WTC11 (cell line): ENCODE results near the gene UBLCP1. TPM values are rescaled to one million over a fixed set of nuclear protein-coding genes. Genes with fewer than 3 reads are reported as not detected.

Experiments
- ATAC-seq: fragments of 200-7000 bp; cut with Tn5 transposase; 2 replicates; pipeline ENCODE4 v1.10.0; 2021; ENCODE audit warnings: mild to moderate bottlenecking, moderate library complexity
- CTCF ChIA-PET: fragments of 300-600 bp; sonication (Branson Sonifier 250); formaldehyde crosslinking; loops from one replicate; lab custom pipeline; 2021; ENCODE audit warnings: antibody characterized with exemption; lab: Charles Lee
- POLR2A ChIA-PET: fragments of 350-600 bp; sonication (Branson Sonifier 250); formaldehyde crosslinking; loops from one replicate; lab custom pipeline; 2021; ENCODE audit warnings: antibody characterized with exemption; lab: Charles Lee
- DNase-seq: peaks from one replicate; pipeline ENCODE4 v3.0.0; 2021; ENCODE audit warnings: low spot score
- H3K27ac Mint-ChIP-seq: 2 replicates; pipeline ENCODE4 v1.8.0; 2021; ENCODE audit warnings: mixed read lengths
- H3K27me3 Mint-ChIP-seq: 2 replicates; pipeline ENCODE4 v1.8.0; 2021; ENCODE audit warnings: low read depth, mild to moderate bottlenecking, moderate library complexity, mixed read lengths
- H3K36me3 Mint-ChIP-seq: 2 replicates; pipeline ENCODE4 v1.8.0; 2021; ENCODE audit warnings: mixed read lengths
- H3K4me1 Mint-ChIP-seq: 2 replicates; pipeline ENCODE4 v1.8.0; 2022; ENCODE audit warnings: mixed read lengths
- H3K4me3 Mint-ChIP-seq: 2 replicates; pipeline ENCODE4 v1.8.0; 2021; ENCODE audit warnings: mild to moderate bottlenecking, moderate library complexity, mixed read lengths
- H3K9me3 Mint-ChIP-seq: 2 replicates; pipeline ENCODE4 v1.8.0; 2021; ENCODE audit warnings: mixed read lengths
- ATF1 ChIP-seq: sonication (generic); formaldehyde crosslinking; IDR thresholded peaks from 2 replicates; pipeline ENCODE4 v1.8.1; 2023; ENCODE audit warnings: mild to moderate bottlenecking, moderate library complexity, missing genetic modification reagents
- FOXJ3 ChIP-seq: sonication (generic); formaldehyde crosslinking; IDR thresholded peaks from 2 replicates; pipeline ENCODE4 v1.9.0; 2021; ENCODE audit warnings: missing genetic modification reagents, mild to moderate bottlenecking, borderline replicate concordance
- KAT7 ChIP-seq: sonication (generic); formaldehyde crosslinking; IDR thresholded peaks from 2 replicates; pipeline ENCODE4 v1.8.1; 2023; ENCODE audit warnings: missing genetic modification reagents, mild to moderate bottlenecking, borderline replicate concordance
- MYBL2 ChIP-seq: sonication (generic); formaldehyde crosslinking; IDR thresholded peaks from 2 replicates; pipeline ENCODE4 v1.8.1; 2023; ENCODE audit warnings: mild to moderate bottlenecking, moderate library complexity, missing genetic modification reagents
- OVOL2 ChIP-seq: fragments of 250-450 bp; sonication (Bioruptor Pico); IDR thresholded peaks from 2 replicates; pipeline ENCODE4 v1.9.0; 2021; ENCODE audit warnings: mild to moderate bottlenecking, borderline replicate concordance
- RELA ChIP-seq: sonication (generic); formaldehyde crosslinking; IDR thresholded peaks from 2 replicates; pipeline ENCODE4 v1.8.1; 2022; ENCODE audit warnings: missing genetic modification reagents, mild to moderate bottlenecking, borderline replicate concordance
- TCF7 ChIP-seq: sonication (generic); formaldehyde crosslinking; IDR thresholded peaks from 2 replicates; pipeline ENCODE4 v1.8.0; 2022; ENCODE audit warnings: mild to moderate bottlenecking, low read depth, missing genetic modification reagents, moderate library complexity
- total RNA-seq: library from RNA; stranded (reverse); gene quantifications from 3 replicates; pipeline ENCODE4 v1.2.3, GENCODE V29; 2021
- TF ChIP-seq, protein P1 (sequence below): fragments of 250-450 bp; sonication (Bioruptor Pico); IDR thresholded peaks from 2 replicates; pipeline ENCODE4 v1.9.0; 2021; ENCODE audit warnings: mild to moderate bottlenecking, borderline replicate concordance
- TF ChIP-seq, protein P2 (sequence below): sonication (generic); formaldehyde crosslinking; IDR thresholded peaks from 2 replicates; pipeline ENCODE4 v1.8.1; 2023; ENCODE audit warnings: mild to moderate bottlenecking, moderate library complexity, missing genetic modification reagents
- TF ChIP-seq, protein P3 (sequence below): sonication (generic); formaldehyde crosslinking; IDR thresholded peaks from 2 replicates; pipeline ENCODE4 v1.8.1; 2023; ENCODE audit warnings: mild to moderate bottlenecking, missing genetic modification reagents
- TF ChIP-seq, protein P4 (sequence below): fragments of 250-450 bp; sonication (Bioruptor Pico); conservative IDR thresholded peaks from 2 replicates; pipeline ENCODE4 v1.9.0; 2021; ENCODE audit warnings: mild to moderate bottlenecking
- TF ChIP-seq, protein P5 (sequence below): sonication (generic); formaldehyde crosslinking; IDR thresholded peaks from 2 replicates; pipeline ENCODE4 v1.8.0; 2022; ENCODE audit warnings: mild to moderate bottlenecking, missing genetic modification reagents
- TF ChIP-seq, protein P6 (sequence below): sonication (generic); formaldehyde crosslinking; conservative IDR thresholded peaks from 2 replicates; pipeline ENCODE4 v1.8.1; 2022; ENCODE audit warnings: mild to moderate bottlenecking, missing genetic modification reagents
- TF ChIP-seq, protein P7 (sequence below): sonication (generic); formaldehyde crosslinking; conservative IDR thresholded peaks from 2 replicates; pipeline ENCODE4 v1.8.1; 2023; ENCODE audit warnings: mild to moderate bottlenecking, low read depth, missing genetic modification reagents, moderate library complexity

Gene UBLCP1
- total RNA-seq, 1 experiment from 2014 or later: 31.0 TPM

DNA sequence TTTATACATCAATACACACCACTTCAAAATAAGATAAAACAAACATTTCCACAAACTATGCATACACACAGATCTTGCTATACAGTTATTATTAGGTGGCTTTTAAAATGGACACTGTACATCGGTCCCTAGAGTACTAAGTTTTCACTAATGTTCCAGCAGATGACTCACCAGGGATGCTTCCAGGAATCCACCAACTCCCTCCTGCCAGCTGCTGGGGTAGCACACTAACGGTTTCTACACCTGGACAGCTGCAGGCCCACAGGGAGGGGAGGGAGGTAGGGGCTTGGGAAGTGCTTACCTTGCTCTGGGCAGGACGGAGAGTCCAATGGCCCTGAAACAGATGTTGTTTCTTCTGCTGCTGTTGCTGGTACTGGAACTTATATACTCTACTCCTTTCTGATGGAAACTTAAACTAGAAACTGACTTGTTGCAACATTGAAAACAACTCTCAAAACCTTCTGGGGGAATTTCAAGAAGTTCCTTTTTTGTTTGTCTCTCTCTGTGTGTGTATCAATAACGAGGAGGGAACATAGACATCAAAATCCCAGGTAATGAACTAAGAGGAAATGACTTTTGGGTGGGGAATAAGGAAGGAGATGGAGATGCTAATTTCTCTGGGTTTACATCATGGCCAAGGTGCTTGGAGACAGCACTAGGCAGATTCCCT lies 67.2 kb downstream of the UBLCP1 start, which contains the start of gene IL12B:
IL12B (minus strand) TSS at position 357 of the 670 bp plus-strand sequence. CDS start 3,705 bp downstream, outside the sequence.
- ATAC-seq (no peak), DNase-seq (no peak)
- Mint-ChIP-seq H3K4me3 (peak within 1 kb of the TSS; percentile 75), H3K27ac (no peak within 1 kb of the TSS), H3K27me3 (no peaks in the 10 kb centered on the region; the same call in 1 of the 2 replicates), H3K4me1 (peaks cover 13% of the 10 kb centered on the region), H3K9me3 (no peaks in the 10 kb centered on the region), H3K36me3 (no peaks in the 10 kb centered on the region)
- CTCF ChIA-PET: no interaction called here
- POLR2A ChIA-PET: interaction anchor here (0.6 kb wide), 1 partner anchor 993 kb away, joined by 3 read pairs; no protein-coding TSS in a partner anchor
- TF ChIP-seq, protein P1, sequence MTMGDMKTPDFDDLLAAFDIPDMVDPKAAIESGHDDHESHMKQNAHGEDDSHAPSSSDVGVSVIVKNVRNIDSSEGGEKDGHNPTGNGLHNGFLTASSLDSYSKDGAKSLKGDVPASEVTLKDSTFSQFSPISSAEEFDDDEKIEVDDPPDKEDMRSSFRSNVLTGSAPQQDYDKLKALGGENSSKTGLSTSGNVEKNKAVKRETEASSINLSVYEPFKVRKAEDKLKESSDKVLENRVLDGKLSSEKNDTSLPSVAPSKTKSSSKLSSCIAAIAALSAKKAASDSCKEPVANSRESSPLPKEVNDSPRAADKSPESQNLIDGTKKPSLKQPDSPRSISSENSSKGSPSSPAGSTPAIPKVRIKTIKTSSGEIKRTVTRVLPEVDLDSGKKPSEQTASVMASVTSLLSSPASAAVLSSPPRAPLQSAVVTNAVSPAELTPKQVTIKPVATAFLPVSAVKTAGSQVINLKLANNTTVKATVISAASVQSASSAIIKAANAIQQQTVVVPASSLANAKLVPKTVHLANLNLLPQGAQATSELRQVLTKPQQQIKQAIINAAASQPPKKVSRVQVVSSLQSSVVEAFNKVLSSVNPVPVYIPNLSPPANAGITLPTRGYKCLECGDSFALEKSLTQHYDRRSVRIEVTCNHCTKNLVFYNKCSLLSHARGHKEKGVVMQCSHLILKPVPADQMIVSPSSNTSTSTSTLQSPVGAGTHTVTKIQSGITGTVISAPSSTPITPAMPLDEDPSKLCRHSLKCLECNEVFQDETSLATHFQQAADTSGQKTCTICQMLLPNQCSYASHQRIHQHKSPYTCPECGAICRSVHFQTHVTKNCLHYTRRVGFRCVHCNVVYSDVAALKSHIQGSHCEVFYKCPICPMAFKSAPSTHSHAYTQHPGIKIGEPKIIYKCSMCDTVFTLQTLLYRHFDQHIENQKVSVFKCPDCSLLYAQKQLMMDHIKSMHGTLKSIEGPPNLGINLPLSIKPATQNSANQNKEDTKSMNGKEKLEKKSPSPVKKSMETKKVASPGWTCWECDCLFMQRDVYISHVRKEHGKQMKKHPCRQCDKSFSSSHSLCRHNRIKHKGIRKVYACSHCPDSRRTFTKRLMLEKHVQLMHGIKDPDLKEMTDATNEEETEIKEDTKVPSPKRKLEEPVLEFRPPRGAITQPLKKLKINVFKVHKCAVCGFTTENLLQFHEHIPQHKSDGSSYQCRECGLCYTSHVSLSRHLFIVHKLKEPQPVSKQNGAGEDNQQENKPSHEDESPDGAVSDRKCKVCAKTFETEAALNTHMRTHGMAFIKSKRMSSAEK: no peak
- TF ChIP-seq OVOL2 (CRISPR knock-in tag): no peak
- TF ChIP-seq MYBL2 (CRISPR knock-in tag): no peak
- no peak for TF ChIP-seq TCF7 (CRISPR knock-in tag)
- TF ChIP-seq, protein P2, sequence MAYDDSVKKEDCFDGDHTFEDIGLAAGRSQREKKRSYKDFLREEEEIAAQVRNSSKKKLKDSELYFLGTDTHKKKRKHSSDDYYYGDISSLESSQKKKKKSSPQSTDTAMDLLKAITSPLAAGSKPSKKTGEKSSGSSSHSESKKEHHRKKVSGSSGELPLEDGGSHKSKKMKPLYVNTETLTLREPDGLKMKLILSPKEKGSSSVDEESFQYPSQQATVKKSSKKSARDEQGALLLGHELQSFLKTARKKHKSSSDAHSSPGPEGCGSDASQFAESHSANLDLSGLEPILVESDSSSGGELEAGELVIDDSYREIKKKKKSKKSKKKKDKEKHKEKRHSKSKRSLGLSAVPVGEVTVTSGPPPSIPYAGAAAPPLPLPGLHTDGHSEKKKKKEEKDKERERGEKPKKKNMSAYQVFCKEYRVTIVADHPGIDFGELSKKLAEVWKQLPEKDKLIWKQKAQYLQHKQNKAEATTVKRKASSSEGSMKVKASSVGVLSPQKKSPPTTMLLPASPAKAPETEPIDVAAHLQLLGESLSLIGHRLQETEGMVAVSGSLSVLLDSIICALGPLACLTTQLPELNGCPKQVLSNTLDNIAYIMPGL (CRISPR knock-in tag): no peak
- no peak for TF ChIP-seq ATF1 (CRISPR knock-in tag)
- TF ChIP-seq FOXJ3: no peak
- TF ChIP-seq RELA: no peak
- TF ChIP-seq, all 79 proteins: peak for 0

DNA sequence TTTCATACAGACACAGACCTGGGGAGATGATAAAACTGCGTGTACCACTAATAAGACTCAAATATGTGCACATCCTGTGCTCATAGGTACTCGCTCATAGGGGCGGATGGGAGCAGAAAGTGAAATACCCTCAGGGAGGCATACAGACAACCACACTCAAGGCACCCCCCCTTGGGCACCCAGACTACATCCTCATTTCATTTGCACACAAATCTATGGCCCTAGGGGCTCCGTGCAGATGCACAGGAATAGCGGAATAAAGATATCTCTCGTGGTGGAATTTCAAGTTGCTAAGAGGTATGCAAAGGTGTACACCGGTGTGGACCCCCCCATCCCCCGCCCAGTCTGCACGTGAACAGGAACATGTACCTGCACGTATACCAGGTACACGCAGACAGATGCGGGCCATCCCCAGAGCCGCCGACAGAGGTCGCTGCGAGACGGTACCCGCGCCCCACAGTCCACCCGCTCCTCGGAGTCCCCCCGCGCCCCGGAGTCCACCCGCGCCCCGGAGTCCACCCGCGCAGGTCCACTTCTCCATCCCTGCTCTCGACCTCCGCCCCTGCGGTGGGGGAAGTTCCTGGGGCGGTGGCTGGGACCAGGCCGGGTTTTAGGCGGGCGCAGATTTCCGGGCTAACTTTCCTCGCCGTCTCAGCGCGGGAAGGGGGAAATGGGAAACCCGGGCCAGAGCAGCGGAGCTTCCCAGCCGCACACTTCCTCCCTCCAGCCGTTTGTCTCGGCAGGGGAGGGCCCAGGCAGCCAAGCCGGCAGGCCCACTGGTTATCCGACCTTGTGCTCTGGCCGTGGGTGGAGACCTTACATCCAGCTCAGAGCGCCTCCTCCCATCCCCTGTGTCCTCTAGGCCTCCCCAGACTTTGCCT lies 68.2 kb downstream of the UBLCP1 start:
- peak; percentile 90 for ATAC-seq
- Mint-ChIP-seq H3K36me3 (no peaks in the 10 kb centered on the region), H3K4me1 (peaks cover 13% of the 10 kb centered on the region), H3K27ac (no peak overlapping the region), H3K27me3 (no peaks in the 10 kb centered on the region; the same call in 1 of the 2 replicates), H3K9me3 (no peaks in the 10 kb centered on the region), H3K4me3 (peak overlapping the region; percentile 75)
- CTCF ChIA-PET: interaction anchor here (0.6 to 1.3 kb wide), 19 partner anchors 9 to 656 kb away, joined by 3 to 15 read pairs (median 3); no protein-coding TSS in a partner anchor
- DNase-seq: peak; percentile 82
- POLR2A ChIA-PET: no interaction called here
- TF ChIP-seq, protein P3, sequence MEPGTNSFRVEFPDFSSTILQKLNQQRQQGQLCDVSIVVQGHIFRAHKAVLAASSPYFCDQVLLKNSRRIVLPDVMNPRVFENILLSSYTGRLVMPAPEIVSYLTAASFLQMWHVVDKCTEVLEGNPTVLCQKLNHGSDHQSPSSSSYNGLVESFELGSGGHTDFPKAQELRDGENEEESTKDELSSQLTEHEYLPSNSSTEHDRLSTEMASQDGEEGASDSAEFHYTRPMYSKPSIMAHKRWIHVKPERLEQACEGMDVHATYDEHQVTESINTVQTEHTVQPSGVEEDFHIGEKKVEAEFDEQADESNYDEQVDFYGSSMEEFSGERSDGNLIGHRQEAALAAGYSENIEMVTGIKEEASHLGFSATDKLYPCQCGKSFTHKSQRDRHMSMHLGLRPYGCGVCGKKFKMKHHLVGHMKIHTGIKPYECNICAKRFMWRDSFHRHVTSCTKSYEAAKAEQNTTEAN: no peak
- no peak for TF ChIP-seq KAT7 (CRISPR knock-in tag)
- TF ChIP-seq, protein P4, sequence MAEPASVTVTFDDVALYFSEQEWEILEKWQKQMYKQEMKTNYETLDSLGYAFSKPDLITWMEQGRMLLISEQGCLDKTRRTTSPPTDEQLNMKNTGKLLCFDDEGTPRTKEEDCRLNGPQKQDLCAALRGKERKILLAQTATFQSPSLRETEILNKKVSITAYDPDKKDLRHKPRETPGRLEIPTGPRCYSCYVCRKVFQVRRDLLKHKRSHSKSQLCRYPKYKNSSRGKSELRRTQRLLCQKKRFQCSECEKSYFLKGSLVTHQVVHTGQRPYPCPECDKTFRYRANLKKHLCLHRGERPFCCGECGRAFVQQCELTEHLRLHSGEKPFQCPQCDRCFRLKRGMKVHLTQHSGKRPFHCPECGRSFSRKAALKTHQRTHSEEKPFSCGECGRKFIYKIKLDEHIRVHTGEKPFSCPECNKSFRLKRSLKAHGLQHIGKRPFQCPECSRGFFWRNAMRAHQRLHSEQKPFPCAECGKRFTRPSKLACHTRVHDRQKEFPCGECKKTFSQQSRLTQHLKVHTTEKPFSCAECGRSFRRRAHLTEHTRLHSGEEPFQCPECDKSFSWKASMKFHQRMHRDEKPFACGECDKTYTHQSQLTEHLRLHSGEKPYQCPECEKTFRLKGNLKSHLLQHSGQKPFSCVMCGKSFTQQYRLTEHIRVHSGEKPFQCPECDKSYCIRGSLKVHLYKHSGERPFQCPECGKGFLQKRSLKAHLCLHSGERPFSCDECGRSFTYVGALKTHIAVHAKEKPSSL: no peak
- TF ChIP-seq FOXJ3: no peak
- TF ChIP-seq, protein P5, sequence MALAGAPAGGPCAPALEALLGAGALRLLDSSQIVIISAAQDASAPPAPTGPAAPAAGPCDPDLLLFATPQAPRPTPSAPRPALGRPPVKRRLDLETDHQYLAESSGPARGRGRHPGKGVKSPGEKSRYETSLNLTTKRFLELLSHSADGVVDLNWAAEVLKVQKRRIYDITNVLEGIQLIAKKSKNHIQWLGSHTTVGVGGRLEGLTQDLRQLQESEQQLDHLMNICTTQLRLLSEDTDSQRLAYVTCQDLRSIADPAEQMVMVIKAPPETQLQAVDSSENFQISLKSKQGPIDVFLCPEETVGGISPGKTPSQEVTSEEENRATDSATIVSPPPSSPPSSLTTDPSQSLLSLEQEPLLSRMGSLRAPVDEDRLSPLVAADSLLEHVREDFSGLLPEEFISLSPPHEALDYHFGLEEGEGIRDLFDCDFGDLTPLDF (CRISPR knock-in tag): no peak
- TF ChIP-seq, protein P6, sequence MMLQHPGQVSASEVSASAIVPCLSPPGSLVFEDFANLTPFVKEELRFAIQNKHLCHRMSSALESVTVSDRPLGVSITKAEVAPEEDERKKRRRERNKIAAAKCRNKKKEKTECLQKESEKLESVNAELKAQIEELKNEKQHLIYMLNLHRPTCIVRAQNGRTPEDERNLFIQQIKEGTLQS (CRISPR knock-in tag): no peak
- TF ChIP-seq, protein P7, sequence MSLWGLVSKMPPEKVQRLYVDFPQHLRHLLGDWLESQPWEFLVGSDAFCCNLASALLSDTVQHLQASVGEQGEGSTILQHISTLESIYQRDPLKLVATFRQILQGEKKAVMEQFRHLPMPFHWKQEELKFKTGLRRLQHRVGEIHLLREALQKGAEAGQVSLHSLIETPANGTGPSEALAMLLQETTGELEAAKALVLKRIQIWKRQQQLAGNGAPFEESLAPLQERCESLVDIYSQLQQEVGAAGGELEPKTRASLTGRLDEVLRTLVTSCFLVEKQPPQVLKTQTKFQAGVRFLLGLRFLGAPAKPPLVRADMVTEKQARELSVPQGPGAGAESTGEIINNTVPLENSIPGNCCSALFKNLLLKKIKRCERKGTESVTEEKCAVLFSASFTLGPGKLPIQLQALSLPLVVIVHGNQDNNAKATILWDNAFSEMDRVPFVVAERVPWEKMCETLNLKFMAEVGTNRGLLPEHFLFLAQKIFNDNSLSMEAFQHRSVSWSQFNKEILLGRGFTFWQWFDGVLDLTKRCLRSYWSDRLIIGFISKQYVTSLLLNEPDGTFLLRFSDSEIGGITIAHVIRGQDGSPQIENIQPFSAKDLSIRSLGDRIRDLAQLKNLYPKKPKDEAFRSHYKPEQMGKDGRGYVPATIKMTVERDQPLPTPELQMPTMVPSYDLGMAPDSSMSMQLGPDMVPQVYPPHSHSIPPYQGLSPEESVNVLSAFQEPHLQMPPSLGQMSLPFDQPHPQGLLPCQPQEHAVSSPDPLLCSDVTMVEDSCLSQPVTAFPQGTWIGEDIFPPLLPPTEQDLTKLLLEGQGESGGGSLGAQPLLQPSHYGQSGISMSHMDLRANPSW (CRISPR knock-in tag): no peak
